H9 (cell line): Measurements from ENCODE around the gene CRELD2. TPM values are rescaled to one million over a fixed set of nuclear protein-coding genes. Genes with fewer than 3 reads are reported as not detected.
A peak's percentile ranks its signal among the peaks of the same experiment; 100 is the strongest.
"Not testable (repeated sequence)": the region's sequence is repeated elsewhere in the genome, so short reads cannot be mapped to it uniquely, and the experiment has no call there.

Experiments
- DNase-seq: peaks from one replicate; pipeline ENCODE4 v3.0.0-alpha.2; 2017
- H2AFZ ChIP-seq: one replicate; pipeline ENCODE4 v1.6.1; 2013; ENCODE audit warnings: mild to moderate bottlenecking, low read length, control low read depth, moderate library complexity
- H2AK5ac ChIP-seq: 2 replicates; pipeline ENCODE4 v1.6.1; 2013; ENCODE audit warnings: low read length, control low read depth, mixed read lengths; ENCODE audit not compliant: insufficient read length
- H2BK120ac ChIP-seq: one replicate; pipeline ENCODE4 v1.6.1; 2013; ENCODE audit warnings: low read depth, mild to moderate bottlenecking, low read length, control low read depth, inconsistent platforms; ENCODE audit not compliant: poor library complexity, severe bottlenecking
- H2BK12ac ChIP-seq: 2 replicates; pipeline ENCODE4 v1.6.1; 2013; ENCODE audit warnings: low read length, control low read depth, mixed read lengths, low read depth; ENCODE audit not compliant: insufficient read length
- H2BK15ac ChIP-seq: 2 replicates; pipeline ENCODE4 v1.6.1; 2013; ENCODE audit warnings: low read depth, low read length, control low read depth
- H2BK20ac ChIP-seq: one replicate; pipeline ENCODE4 v1.6.1; 2013; ENCODE audit warnings: low read depth, mild to moderate bottlenecking, low read length, control low read depth, inconsistent platforms; ENCODE audit not compliant: poor library complexity, severe bottlenecking
- H2BK5ac ChIP-seq: 2 replicates; pipeline ENCODE4 v1.6.1; 2013; ENCODE audit warnings: low read length, control low read depth, mixed read lengths; ENCODE audit not compliant: insufficient read length
- H3K14ac ChIP-seq: 2 replicates; pipeline ENCODE4 v1.6.1; 2013; ENCODE audit warnings: low read length, control low read depth; ENCODE audit not compliant: insufficient read depth
- H3K18ac ChIP-seq: 2 replicates; pipeline ENCODE4 v1.6.1; 2013; ENCODE audit warnings: low read depth, mild to moderate bottlenecking, mixed read lengths, low read length, control low read depth; ENCODE audit not compliant: insufficient read length
- H3K23ac ChIP-seq: 2 replicates; pipeline ENCODE4 v1.6.1; 2013; ENCODE audit warnings: low read length, control low read depth, mixed read lengths, low read depth; ENCODE audit not compliant: insufficient read length
- H3K23me2 ChIP-seq: 2 replicates; pipeline ENCODE4 v1.6.1; 2013; ENCODE audit warnings: low read depth, mild to moderate bottlenecking, mixed read lengths, low read length, control low read depth; ENCODE audit not compliant: insufficient read length, poor library complexity, severe bottlenecking
- H3K27ac ChIP-seq: 2 replicates; pipeline ENCODE4 v1.5.1; 2013; ENCODE audit warnings: low read length, control low read depth, mixed read lengths, low read depth; ENCODE audit not compliant: insufficient read length
- H3K27me3 ChIP-seq: 2 replicates; pipeline ENCODE4 v1.6.1; 2013; ENCODE audit warnings: low read length, control low read depth, inconsistent platforms; ENCODE audit not compliant: insufficient read depth
- H3K4ac ChIP-seq: 2 replicates; pipeline ENCODE4 v1.6.1; 2013; ENCODE audit warnings: low read depth, mild to moderate bottlenecking, control low read depth, inconsistent platforms, low read length, moderate library complexity
- H3K4me1 ChIP-seq: 2 replicates; pipeline ENCODE4 v1.6.1; 2013; ENCODE audit warnings: low read length, control low read depth, inconsistent platforms; ENCODE audit not compliant: insufficient read depth
- H3K4me2 ChIP-seq: 2 replicates; pipeline ENCODE4 v1.6.1; 2013; ENCODE audit warnings: low read length, control low read depth, mixed read lengths; ENCODE audit not compliant: insufficient read length, insufficient read depth
- H3K56ac ChIP-seq: 2 replicates; pipeline ENCODE4 v1.6.1; 2013; ENCODE audit warnings: low read depth, mild to moderate bottlenecking, mixed read lengths, low read length, control low read depth; ENCODE audit not compliant: insufficient read length
- H3K79me1 ChIP-seq: 2 replicates; pipeline ENCODE4 v1.6.1; 2013; ENCODE audit warnings: low read depth, mild to moderate bottlenecking, moderate library complexity, low read length, control low read depth, inconsistent platforms; ENCODE audit not compliant: insufficient read depth, poor library complexity, severe bottlenecking
- H3K79me2 ChIP-seq: 2 replicates; pipeline ENCODE4 v1.6.1; 2013; ENCODE audit warnings: low read length, control low read depth, inconsistent platforms; ENCODE audit not compliant: insufficient read depth
- H3K9ac ChIP-seq: 2 replicates; pipeline ENCODE4 v1.6.1; 2013; ENCODE audit warnings: low read length, control low read depth, mixed read lengths; ENCODE audit not compliant: insufficient read length; ENCODE audit errors: extremely low read depth
- H3K9me3 ChIP-seq: one replicate; pipeline ENCODE4 v1.6.1; 2013; ENCODE audit warnings: low read depth, low read length, inconsistent platforms; ENCODE audit not compliant: control insufficient read depth
- H3T11ph ChIP-seq: one replicate; pipeline ENCODE4 v1.6.1; 2013; ENCODE audit warnings: mild to moderate bottlenecking, low read length, control low read depth, inconsistent platforms
- H4K20me1 ChIP-seq: one replicate; pipeline ENCODE4 v1.6.1; 2013; ENCODE audit not compliant: control insufficient read depth, insufficient read length, insufficient read depth
- H4K5ac ChIP-seq: 2 replicates; pipeline ENCODE4 v1.6.1; 2013; ENCODE audit warnings: low read depth, mild to moderate bottlenecking, mixed read lengths, low read length, control low read depth; ENCODE audit not compliant: insufficient read length
- H4K8ac ChIP-seq: replicated peaks from 2 replicates; pipeline ENCODE4 v1.6.1; 2013; ENCODE audit warnings: low read length, control low read depth, mixed read lengths, low read depth; ENCODE audit not compliant: insufficient read length
- H4K91ac ChIP-seq: 2 replicates; pipeline ENCODE4 v1.6.1; 2013; ENCODE audit warnings: low read depth, mild to moderate bottlenecking, moderate library complexity, mixed read lengths, low read length, control low read depth; ENCODE audit not compliant: insufficient read length
- H3K27ac Mint-ChIP-seq, 3 experiments: 2 replicates in 2 of 3; 3 replicates in 1 of 3; pipeline ENCODE4 v1.8.0; 2020 to 2021; ENCODE audit warnings: mixed read lengths in 3 of 3, mild to moderate bottlenecking in 1 of 3, moderate library complexity in 1 of 3
- H3K27me3 Mint-ChIP-seq: 2 replicates; pipeline ENCODE4 v1.8.0; 2021; ENCODE audit warnings: low read depth, mild to moderate bottlenecking, moderate library complexity, mixed read lengths
- H3K36me3 Mint-ChIP-seq, 3 experiments: 2 replicates in 2 of 3; 3 replicates in 1 of 3; pipeline ENCODE4 v1.8.0; 2020 to 2021; ENCODE audit warnings: low read depth in 3 of 3, mixed read lengths in 3 of 3; ENCODE audit not compliant: insufficient read depth in 1 of 3
- H3K4me1 Mint-ChIP-seq, 2 experiments: 2 replicates each; pipeline ENCODE4 v1.8.0; 2020; ENCODE audit warnings: mixed read lengths in 2 of 2
- H3K4me3 Mint-ChIP-seq, 2 experiments: 2 replicates in 1 of 2; 3 replicates in 1 of 2; pipeline ENCODE4 v1.8.0; 2020 to 2021; ENCODE audit warnings: mild to moderate bottlenecking in 2 of 2, mixed read lengths in 2 of 2, moderate library complexity in 1 of 2
- H3K9me3 Mint-ChIP-seq, 2 experiments: 2 replicates in 1 of 2; 3 replicates in 1 of 2; pipeline ENCODE4 v1.8.0; 2020; ENCODE audit warnings: mild to moderate bottlenecking in 2 of 2, mixed read lengths in 2 of 2, moderate library complexity in 1 of 2
- WGBS: extraction: QIAGEN DNeasy Blood & Tissue Kit; methylation state at CpG from one replicate; pipeline ENCODE4 v1.1.7; 2013; ENCODE audit warnings: missing lambda C conversion rate, low lambda C conversion rate, mixed read lengths; ENCODE audit not compliant: insufficient read length; ENCODE audit errors: extremely low coverage; 5-methylcytosine and 5-hydroxymethylcytosine counted together
- total RNA-seq: library from RNA; stranded (reverse); gene quantifications from 2 replicates; pipeline ENCODE4 v1.2.1, GENCODE V29; 2021
- TF ChIP-seq, protein P1 (sequence below): fragments of 200-600 bp; sonication (generic); conservative IDR thresholded peaks from 3 replicates; pipeline ENCODE4 v1.8.0; 2021; ENCODE audit warnings: antibody characterized with exemption, mild to moderate bottlenecking

Gene CRELD2
- total RNA-seq, 1 experiment from 2014 or later, result 34.7 TPM

DNA sequence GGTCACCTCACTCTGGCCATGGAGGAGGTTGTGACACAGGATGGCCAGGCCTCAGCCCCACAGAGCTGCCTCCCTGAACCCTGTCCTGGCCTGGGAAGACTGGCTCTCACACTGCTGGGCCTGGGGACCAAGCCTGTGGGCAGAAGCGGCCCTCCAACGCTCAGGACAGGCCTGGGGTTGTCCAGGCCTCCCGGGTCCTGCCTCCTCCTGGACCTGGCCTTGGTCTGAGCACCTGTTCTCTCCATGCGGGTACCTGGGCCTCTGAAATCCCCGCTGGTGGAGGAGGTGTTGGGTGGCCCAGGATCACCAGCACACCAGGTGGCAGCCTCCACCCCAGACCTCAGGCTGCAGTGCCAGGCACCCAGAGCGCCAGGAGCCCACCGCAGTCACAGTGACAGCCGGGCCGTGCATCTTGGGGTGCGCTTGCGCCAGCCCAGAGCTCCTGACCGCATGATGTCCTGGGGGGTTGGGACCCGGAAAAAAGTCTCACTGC lies 26.0 kb downstream of the CRELD2 start:
- Histone ChIP-seq H3K23me2 (no peaks in the 10 kb centered on the region), H4K91ac (no peak overlapping the region), H3K79me2 (no peaks in the 10 kb centered on the region), H2BK12ac (no peak overlapping the region), H4K5ac (no peak overlapping the region), H3K4me2 (no peak overlapping the region), H2BK15ac (no peak overlapping the region), H3K27me3 (no peaks in the 10 kb centered on the region), H4K8ac (no peak overlapping the region), H3K79me1 (no peaks in the 10 kb centered on the region), H3K27ac (no peak overlapping the region), H2BK5ac (no peak overlapping the region), H2AK5ac (no peak overlapping the region), H3K9ac (no peak overlapping the region), H3K14ac (0 out of 2 replicates have a peak overlapping the region, but pooled peaks have one; percentile 37), H3K23ac (no peak overlapping the region), H3K4ac (no peak overlapping the region), H3K18ac (no peak overlapping the region), H4K20me1 (no peaks in the 10 kb centered on the region), H3T11ph (no peak overlapping the region), H2BK120ac (no peak overlapping the region), H2BK20ac (no peak overlapping the region), H3K56ac (no peak overlapping the region), H2AFZ (no peak overlapping the region), H3K9me3 (no peaks in the 10 kb centered on the region), H3K4me1 (no peaks in the 10 kb centered on the region)
- Mint-ChIP-seq H3K36me3 (no peaks in the 10 kb centered on the region), H3K9me3 (no peaks in the 10 kb centered on the region; a peak in 2 of 5 replicates), H3K27me3 (no peaks in the 10 kb centered on the region), H3K27ac (no peak overlapping the region), H3K4me1 (peaks cover 13 to 21% of the 10 kb centered on the region in 2 experiments), H3K4me3 (no peak overlapping the region)
- no peak for DNase-seq
- no CpG with 5 or more reads among the region's 13 CpGs for WGBS
- TF ChIP-seq, protein P1, sequence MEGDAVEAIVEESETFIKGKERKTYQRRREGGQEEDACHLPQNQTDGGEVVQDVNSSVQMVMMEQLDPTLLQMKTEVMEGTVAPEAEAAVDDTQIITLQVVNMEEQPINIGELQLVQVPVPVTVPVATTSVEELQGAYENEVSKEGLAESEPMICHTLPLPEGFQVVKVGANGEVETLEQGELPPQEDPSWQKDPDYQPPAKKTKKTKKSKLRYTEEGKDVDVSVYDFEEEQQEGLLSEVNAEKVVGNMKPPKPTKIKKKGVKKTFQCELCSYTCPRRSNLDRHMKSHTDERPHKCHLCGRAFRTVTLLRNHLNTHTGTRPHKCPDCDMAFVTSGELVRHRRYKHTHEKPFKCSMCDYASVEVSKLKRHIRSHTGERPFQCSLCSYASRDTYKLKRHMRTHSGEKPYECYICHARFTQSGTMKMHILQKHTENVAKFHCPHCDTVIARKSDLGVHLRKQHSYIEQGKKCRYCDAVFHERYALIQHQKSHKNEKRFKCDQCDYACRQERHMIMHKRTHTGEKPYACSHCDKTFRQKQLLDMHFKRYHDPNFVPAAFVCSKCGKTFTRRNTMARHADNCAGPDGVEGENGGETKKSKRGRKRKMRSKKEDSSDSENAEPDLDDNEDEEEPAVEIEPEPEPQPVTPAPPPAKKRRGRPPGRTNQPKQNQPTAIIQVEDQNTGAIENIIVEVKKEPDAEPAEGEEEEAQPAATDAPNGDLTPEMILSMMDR, result no peak

- not testable (repeated sequence) for H2BK20ac ChIP-seq, H3K4me2 ChIP-seq, H3K9me3 Mint-ChIP-seq, H3K9ac ChIP-seq, H3K14ac ChIP-seq, H3K56ac ChIP-seq, H3K23me2 ChIP-seq, H3K18ac ChIP-seq, H3K4me1 ChIP-seq, H4K91ac ChIP-seq, H3K79me2 ChIP-seq, H3T11ph ChIP-seq, H3K79me1 ChIP-seq, H2AFZ ChIP-seq, H3K27ac Mint-ChIP-seq, H4K8ac ChIP-seq, H3K27me3 Mint-ChIP-seq, H2BK12ac ChIP-seq, H2BK5ac ChIP-seq, H3K27me3 ChIP-seq, H3K23ac ChIP-seq, H3K4ac ChIP-seq, DNase-seq, H2AK5ac ChIP-seq, H4K5ac ChIP-seq, H3K27ac ChIP-seq, H3K4me3 Mint-ChIP-seq, H4K20me1 ChIP-seq, H3K9me3 ChIP-seq, H2BK120ac ChIP-seq, H2BK15ac ChIP-seq, H3K36me3 Mint-ChIP-seq
- no CpG with 5 or more reads among the region's 17 CpGs for WGBS
- H3K4me1 Mint-ChIP-seq, result peaks cover 13 to 22% of the 10 kb centered on the region in 2 experiments
These were observed 26.8 kb downstream of the CRELD2 start for GRCh38 chr22:49945042-49945794.
